ENCODE data around the gene TAP1.
A peak's percentile ranks its signal among the peaks of the same experiment; 100 is the strongest.

The TAP1 gene

DNA sequence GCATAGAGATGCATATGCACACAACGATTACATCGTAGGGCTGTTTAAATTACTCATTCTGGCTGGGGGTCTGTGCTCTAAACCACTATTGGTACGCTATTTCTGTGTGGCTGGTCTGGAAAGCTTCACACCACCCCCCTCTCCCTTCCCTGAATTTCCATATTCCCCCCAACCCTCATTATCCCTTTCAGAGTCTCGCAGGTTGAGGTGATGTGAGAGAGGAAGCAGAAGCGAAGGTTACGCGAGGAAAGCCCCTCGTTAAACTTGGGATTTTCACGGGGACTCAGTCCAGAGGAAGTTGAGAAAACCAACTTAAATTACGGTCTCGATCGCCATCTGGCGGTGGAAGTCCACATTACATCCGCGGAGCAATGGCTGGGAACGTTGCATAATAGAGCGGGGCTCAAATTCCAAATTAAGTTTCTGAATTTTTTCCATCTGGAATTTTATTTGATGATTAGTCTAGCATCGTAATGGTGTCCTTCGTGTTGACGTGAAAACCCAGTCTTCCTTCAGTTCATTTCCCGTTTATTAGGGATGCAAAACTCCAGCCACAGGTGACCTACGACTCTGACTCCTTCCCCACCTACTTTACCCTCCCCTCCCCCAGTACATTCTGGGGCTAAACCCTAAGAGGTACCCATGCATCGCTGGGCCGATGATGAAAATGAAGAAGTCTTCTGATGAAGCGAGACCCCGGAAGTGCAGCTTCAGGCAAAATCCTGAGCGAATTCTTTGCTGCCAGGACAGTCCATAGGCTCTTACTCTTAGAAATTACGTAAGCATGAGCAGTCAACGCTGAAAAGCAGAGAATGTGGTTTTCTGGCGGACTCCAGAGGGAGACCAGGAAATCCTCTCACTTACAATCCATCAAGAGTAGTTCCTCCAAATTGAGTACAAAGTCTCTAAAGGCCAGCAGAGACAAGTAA is 56.4 kb downstream of the TAP1 start:
- peak; percentile 25 for DNase-seq
